IPS-11a (cell line): ENCODE results near the gene SNAP25.

ENCODE experiments used
- H3K4me3 ChIP-seq: one replicate; pipeline ENCODE4 v1.5.1; 2013; ENCODE audit warnings: low read depth, low read length, control low read depth

Gene SNAP25

DNA sequence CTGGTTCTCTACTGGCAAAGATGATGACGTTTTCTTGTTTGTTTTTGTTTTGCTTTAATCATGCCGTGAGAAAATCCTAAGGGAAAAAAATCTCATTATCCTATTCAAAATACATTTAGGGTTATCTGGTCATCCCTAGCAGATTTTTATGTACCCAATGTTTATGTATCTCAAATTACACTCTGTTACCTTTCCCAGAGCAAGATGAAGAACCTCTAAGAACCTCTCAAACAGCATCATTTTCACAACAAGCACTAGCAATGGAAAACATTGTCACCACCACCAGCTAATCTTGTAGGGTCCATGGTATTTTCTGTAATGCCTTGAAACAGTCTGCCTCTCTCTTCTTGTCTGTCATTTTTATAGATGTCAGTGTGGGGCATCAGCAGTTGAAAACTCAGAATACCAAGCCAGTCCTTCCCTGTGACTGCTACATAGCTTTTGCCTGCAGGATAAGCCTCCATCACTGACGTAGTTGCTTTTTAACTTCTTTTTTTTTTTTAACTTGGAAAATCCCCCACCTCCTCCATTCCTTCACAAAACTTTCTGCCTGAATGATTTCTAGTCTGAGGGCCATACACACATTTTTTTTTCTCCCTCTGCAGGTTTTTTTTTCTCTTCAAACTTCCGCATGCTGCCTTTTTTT, 2.4 kb upstream of the SNAP25 start:
- H3K4me3 ChIP-seq: no peak overlapping the region

DNA sequence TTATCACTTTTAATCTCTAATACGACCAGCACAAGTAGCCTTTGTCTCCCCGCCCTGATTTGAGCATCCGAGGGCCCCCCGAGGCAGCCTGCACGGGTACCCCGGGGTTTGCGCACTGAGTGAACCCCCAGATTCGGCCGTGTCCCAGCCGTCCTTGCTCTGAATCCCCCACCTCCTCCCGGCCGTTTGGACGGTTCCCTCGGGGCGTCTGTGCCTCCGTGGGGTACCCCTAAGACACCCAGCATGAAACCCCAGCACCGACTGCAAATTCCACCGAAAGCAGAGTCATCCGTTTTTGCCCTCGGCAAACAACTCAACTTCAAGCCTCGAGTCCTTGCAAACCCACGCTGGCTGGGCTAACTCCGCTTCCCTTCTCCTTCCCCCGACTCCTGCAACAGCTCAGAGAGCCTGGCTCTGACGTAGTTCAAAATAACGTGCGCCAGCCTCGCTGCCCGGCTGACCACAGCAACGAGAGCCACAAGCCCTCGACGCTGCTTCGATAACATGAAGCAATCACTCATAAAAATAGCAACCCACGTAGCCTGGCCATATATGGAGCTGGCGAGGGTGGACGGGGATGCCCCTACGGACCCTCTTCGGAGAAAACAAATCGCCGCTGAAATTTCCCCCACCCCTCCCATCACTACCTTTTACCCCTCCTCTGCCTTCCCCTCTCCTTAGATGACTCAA, 764 bp upstream of the SNAP25 start:
- H3K4me3 ChIP-seq: peak overlapping the region; percentile 44

DNA sequence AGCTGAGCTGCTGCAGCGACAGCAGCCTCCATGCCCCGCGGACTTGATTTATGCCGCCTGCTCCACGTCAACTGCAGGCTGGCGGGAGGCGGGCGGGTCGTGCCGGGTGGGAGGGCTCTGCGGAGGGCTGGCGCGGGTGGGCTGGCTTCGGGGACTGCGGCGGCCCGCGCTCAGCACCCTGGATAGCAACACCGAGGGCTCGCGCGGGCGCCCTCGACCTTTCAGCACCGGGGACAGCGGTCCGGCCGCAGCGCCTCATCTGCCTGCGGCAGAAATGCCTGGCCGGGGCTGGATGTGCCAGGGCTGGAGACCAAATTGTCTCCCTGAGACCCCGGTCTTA, 792 bp downstream of the SNAP25 start:
- peak overlapping the region; percentile 64 for H3K4me3 ChIP-seq

DNA sequence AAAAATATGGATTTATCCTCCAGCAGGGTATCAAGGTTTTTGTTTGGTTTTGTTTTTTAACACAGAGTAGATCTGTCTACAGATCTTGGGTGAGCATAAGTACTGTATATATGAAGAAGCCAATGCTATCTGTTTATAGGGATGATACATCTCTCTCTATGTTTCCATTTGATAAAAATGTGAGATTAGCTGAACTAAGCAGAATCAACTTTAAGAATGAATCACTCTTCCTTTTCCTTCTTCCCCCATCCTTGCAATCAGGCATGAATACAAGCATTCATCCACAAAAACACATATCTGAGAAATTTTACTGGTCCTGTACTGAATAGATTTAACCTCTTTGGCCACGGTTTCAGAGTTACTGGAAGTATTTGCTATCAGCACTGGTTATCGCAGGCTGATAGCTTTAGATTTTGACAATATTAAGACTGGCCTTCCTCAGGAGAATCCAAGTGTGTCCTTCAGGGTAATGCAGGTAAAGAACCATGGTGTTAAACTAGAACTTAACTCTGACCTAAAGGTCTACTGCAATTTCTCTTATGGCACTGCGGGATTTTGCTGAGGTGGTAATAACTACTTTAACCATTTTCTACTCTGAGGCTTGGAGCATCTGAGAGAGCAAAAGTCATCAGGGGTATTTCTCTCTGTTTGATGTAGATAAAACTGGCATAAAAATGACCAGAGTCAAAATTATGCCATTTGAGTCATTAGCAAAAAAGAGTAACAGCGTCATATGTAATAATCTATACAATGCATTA, 1.5 kb downstream of the SNAP25 start:
- H3K4me3 ChIP-seq: no peak overlapping the region

DNA sequence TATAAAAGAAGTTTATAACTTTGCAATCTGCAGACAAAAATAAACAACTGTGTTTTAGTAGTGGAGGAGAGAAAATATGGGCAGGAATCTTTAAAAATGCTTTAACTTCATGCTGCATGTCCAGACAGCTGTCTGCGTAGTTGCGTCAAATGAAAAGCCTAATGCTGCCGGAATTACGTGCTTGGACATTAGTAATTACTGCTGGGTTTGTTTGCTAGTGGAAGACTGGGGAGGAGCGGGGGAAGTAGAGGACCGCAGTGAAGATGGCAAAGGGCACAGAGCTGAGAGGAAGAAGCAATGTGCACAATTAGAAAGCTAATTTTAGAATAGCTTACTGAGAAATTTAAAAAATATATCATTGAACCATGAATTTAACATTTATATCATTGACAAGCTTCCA, 2.4 kb downstream of the SNAP25 start:
- H3K4me3 ChIP-seq: no peak overlapping the region

DNA sequence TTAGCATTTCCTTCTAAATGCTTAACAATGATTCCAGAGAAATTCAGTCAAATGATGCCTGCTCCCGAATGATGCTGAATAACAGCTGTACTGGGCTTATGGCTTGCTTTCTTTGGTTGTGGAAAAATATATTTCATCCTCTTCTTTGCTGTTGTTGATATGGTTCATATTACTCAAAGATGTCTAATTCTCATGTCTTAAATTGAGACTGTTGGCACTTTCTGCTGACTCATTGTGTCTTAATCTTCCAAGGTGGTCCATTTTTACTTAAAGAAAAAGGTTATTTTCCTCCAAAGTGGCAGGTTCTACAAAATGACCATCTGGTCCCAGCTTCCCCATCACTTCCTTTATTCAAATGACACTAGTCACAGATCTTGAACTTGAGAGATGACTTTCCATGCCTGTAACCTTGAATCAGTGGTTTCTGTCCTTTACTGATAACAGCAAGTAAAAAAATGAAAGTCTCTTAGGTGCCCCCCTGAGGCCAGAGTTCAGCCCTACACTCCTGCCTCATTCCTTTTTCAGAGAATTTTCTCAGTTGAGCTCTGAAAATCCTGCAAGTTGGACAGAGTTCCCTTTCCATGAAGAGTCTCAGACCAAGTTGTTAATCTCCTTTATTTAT, 6.9 kb downstream of the SNAP25 start:
- no peak overlapping the region for H3K4me3 ChIP-seq

DNA sequence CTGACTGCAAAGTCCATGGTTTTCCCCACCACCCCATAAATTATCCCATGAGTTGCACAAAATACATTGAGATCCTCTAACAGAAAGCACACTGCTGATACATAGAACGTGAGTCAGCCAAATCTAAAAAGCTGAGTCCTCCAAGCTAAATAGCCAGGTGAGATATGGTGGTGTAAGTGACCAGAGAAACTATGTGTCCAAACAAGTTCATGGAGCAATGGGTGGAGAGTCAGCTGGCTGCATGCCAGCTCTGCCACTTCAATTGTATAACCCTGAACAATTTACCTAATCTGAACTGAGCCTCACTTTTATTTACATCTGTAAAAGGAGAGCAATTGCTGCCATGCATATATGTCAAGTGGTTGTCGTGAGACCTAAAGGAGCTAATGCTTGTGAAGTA, 9.7 kb downstream of the SNAP25 start:
- H3K4me3 ChIP-seq: no peak overlapping the region

DNA sequence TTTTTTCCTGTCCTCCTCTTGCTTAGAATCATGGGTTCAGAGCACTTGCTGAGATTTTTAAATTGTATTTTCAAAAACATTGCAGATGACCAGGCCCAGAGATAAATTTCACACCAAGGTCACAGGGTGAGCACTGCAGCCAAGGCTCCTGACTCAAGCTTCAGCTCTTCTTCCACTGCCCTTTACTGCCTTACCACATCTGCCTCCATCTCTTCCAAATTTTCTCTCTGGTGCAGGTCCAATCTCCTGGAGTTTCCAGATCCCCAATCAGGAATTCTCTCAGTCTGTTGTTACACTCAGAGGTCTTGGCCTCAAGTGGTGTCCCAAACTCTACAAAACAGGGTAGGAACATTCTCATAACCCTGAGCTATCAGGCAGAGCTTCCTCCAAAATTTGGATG, 12.7 kb downstream of the SNAP25 start:
- H3K4me3 ChIP-seq: no peak overlapping the region

DNA sequence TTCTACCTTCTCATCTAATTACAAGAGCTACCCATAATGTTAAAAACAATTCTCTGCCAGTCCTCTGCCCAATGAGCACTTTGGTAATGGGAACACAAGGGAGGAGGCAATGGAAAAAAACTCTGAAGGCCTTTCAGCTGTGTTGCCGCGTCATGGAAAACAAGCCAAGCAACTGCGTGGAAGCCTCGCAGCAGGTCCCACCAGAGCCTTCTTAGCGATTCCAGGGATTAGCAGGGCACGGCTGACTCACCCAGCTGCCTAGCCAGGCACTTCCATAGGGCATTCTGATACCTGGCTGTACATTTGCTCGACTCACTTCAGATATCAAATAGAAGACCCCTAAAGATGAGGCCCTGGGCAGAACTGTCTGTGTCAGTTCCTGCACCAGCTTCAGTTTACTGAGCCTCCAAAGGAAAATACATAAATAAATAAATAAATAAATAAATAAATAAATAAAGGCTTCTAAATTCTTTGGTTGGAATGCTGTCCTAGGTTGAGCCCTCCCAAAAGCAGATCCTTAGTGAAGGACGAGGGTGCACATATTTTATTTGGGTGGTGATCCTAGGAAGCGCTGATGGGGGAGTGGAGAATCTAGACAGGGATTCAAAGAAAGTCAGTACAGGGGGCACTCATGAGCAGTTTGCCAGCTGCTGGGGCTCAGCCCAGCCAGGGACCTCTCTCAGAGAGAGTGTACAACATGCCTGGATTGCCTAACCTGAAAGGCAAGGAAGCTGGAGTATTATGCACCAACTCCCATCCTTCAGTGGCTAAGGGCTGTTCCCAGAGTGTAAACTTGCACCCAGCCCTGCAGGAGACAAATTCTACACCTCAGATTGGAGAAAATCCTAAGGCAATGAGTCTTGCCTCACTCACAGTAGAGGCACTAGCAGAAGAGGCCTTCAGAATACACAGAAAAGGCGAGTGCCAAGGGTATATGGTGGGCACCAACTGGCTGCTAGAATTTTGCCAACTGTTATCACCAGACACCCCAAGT, 18.2 kb downstream of the SNAP25 start:
- no peak overlapping the region for H3K4me3 ChIP-seq

DNA sequence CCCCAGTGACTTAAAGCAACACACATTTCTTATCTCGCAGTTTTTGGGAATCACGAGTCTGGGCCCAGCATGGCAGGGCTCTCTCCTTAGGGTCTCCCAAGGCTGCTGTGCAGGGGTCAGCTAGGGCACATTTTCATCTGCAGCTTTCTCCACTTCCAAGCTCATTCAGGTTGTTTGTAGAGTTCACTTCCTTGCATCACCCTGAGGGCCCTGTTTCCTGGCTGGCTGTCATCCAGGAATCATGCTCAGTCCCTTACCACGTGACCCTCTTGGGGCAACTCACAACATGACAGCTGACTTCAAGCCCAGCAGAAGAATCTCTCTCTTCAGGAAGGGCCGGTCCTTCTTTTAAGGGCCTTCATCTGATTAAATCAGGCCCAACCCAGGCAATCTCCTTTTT, 21.3 kb downstream of the SNAP25 start:
- no peak overlapping the region for H3K4me3 ChIP-seq

DNA sequence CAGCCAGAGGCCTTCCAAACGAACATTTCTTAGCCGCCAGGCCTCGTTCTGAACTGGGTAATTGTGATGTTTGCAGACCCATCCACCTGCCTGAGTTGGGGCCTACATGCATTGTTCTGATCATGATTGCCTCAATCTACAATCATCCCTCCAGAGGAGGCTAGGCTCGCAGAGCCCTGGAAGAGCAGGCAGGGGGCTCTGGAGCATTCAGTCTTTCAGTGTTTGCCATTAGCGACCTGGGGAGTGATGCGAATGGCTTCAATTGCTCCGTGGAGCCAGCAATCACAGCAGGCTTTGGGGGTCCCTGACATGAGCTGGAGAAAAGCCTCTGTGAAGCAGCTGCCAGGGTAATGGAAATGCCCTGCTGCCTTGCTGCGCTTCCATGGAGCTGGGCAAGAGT, 22.0 kb downstream of the SNAP25 start:
- no peak overlapping the region for H3K4me3 ChIP-seq

DNA sequence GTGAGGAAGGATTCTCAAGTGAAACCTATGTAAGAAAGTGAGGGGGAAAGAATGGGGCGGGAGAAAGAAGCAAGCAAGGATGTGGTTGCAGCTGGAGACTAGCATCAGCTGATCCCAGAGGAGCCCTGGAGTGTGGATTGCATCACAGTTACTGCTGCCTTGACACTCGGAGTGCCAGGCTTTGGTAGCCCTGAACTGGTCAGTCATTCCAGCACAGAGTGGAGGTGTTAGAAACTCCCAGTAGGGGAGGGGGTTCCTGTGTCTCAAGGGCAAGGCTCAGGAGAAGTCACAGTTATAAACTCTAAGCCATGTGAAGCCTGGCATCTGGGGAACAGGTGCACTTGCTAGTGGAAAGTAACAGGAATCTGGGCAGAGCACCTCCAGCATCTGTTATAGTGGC, 23.5 kb downstream of the SNAP25 start:
- H3K4me3 ChIP-seq: no peak overlapping the region

DNA sequence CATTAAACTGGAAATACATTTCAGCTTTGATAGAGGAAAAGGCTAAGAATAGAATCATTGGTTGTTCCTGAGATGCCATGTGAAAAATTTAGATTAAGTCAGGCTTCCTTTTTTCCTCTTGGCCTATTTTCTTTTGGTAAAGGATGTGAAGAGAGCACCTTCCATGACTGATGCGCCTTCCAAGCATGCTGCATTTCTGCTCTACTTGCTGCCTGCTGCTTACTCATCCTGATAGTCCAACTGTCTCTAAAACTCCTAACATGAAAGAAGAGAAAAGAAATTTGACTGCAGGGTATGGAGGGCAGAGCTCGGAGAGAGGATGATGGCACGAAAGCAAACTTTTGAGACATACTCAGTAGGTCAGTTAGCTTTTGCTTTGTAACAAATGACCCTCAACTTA, 28.8 kb downstream of the SNAP25 start:
- H3K4me3 ChIP-seq: no peak overlapping the region

DNA sequence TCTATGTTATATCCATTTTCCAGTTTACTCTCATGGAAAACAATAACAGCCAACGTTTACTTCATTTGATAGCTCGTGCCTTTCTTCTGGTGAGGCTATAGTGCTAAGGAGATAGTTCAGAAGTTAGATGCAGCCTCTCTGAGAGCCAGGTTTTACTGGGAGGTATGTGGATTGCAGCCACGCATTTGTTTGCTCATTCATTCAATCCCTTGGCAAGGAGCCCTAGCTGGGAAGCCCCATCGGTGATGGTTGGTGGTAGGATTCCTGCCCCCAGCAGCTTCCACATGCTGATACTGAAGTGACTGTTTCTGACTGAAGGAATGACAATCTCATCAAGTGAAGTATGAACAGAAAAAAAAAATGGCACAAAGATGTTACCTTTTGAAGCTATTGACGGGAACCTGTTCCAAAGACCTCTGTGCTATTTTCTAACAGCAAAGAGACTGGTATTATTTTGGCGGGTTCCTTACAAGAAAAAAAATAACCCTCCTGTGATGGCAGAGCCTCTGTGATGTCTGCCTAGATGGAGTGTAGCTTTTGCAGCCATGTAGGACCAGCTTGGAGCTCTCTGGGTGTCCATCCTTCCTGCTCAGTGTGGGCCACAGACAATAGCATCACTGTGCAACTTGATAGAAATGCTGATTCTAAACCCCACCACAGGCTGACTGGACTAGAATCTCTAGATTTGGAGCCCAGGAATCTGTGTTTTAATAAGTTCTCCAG, 30.6 kb downstream of the SNAP25 start:
- H3K4me3 ChIP-seq: no peak overlapping the region

DNA sequence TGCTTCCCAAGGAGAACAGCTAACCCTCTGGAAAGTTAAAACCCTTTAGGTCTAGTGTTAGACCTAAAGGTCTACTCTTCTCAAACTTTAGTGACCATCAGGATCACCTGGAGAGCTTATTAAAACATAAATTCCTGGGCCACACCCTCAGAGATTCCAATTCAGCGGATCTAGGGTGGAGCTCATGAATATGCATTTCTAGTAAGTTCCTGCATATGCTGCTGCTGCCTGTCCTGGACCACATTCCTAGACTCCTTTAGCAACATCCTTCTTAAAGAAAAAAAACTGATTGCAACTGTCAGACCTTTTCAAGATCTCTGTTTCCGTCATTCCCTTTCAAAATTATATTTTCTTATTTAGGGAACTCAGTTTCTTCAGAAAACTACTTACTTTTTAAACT, 31.2 kb downstream of the SNAP25 start:
- H3K4me3 ChIP-seq: no peak overlapping the region

DNA sequence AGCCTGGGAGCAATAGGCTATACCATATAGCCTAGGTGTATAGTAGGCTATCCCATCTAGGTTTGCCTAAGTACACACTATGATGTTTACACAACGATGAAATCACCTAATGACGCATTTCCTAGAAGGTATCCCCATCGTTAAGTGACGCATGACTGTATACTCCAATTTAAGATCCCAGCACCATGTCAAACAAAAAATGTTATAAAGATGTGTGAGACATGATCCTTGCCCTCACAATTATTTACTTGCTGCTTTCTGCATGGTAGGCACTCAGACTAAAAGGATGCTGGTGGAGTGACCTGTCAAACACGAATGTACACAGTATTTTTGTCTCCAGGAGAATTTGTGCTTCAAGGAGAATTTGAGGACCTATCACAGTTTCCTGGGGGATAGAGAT, 32.3 kb downstream of the SNAP25 start:
- H3K4me3 ChIP-seq: no peak overlapping the region

DNA sequence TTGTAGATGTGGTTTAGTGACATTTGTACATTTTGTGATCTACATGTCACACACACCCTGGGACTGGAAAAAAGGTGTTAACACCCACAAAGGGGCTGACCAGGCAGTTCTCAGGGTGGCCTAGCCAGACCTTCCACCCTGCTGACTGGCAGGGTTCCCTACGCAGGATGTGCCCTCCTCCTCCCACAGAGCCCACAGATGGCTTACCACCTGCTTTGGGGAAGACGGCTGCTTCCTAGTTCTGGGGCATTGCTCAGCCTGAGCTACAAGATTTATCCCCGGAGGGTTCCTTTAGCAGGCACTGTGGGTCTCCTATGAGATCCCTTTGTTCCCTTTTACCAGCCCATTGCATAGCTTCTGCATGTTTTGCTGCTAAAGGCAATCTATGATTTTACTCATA, 35.1 kb downstream of the SNAP25 start:
- H3K4me3 ChIP-seq: no peak overlapping the region

DNA sequence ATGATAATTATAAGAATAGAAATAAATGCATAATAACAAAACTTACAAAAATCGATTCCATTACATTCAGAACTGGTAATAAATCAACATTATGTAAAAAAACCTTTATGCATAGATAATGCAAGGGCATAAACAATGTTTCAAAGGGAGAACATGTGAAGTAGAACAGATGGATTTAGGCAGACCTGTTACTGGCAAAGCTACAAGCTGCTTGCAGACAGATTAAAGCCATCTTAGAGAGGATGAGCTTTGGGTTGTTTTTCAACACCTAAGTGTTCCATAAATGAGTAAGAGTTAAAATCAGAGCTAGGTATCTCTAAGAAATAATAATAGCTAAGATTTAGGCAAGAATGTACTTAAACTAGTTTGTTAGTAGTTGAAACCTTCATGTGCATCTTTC, 37.2 kb downstream of the SNAP25 start:
- no peak overlapping the region for H3K4me3 ChIP-seq

DNA sequence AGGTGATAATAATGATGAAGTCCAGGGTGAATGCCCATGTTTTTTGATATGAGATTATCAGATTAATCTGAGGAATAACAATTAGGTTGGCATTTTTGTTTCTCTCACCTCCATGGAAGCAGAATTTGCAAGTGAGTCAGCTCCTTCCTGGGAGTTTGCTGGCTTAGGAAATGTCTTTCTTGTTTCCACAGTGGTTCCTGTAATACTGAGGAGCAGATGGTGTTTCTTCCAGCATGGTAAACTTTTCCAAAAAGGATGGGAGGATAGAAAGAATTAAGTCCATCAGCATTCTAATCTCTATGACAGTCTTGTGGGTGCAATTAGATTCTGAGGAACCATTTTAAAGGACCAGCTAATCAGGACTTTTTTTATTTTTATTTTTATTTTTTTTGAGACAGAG, 40.5 kb downstream of the SNAP25 start:
- H3K4me3 ChIP-seq: no peak overlapping the region

DNA sequence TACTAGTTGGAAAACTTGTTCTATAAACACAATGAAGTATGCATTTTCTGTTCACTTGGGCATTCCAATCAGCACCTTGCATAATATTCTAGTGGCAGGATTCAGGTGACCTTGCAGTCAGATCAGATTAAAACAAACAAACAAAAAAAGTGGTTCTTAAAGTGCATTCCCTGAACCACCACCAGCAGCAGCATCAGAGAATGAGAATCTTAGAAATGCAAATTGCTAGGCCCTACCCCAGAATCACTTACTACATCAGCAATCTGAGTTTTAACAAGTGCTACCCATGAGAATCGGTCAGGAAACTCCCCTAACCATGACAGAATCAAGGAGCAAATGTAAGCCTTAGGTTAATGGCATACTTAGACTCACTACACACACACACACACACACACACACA, 41.7 kb downstream of the SNAP25 start:
- H3K4me3 ChIP-seq: no peak overlapping the region
